SK-N-SH (cell line): ENCODE measurements around the gene NCS1. TPM values are rescaled to one million over a fixed set of nuclear protein-coding genes. Genes with fewer than 3 reads are reported as not detected.

Source experiments
- CTCF ChIA-PET: fragments of 300-600, 350-600 bp; formaldehyde crosslinking; extraction: SDS; loops from one replicate; lab custom pipeline; 2021; lab: Yijun Ruan, JAX
- POLR2A ChIA-PET: fragments of 350-600 bp; sonication (Branson Sonifier 250); formaldehyde crosslinking; extraction: SDS; loops from one replicate; lab custom pipeline; 2020; ENCODE audit warnings: antibody characterized with exemption, inconsistent platforms; lab: Yijun Ruan, JAX
- DNase-seq: peaks from one replicate; pipeline ENCODE4 v3.0.0; 2012
- H2AFZ ChIP-seq: fragments of 200-600 bp; sonication (generic); 2 replicates; pipeline ENCODE4 v1.8.1; 2016; ENCODE audit warnings: antibody characterized with exemption, mild to moderate bottlenecking, low read depth
- H3F3A ChIP-seq: fragments of 200-600 bp; sonication (generic); replicated peaks from 2 replicates; pipeline ENCODE3; 2016; ENCODE audit warnings: antibody characterized with exemption, mild to moderate bottlenecking; ENCODE audit not compliant: insufficient read depth
- H3K27ac ChIP-seq, 2 experiments: fragments of 200-500 bp in 1 of 2; fragments of 200-600 bp in 1 of 2; sonication (Bioruptor generic) in 1 of 2; sonication (generic), shearing (Covaris generic) in 1 of 2; 2 replicates each; pipeline versions ENCODE4 v1.5.1 to v1.6.1; 2014 to 2016; ENCODE audit warnings: low read depth in 2 of 2, inconsistent platforms in 1 of 2, low read length in 1 of 2, mild to moderate bottlenecking in 1 of 2, mixed read lengths in 1 of 2
- H3K27me3 ChIP-seq: fragments of 200-600 bp; sonication (generic), shearing (Covaris generic); 2 replicates; pipeline ENCODE4 v1.6.1; 2016; ENCODE audit warnings: mixed run types; ENCODE audit not compliant: insufficient read depth
- H3K36me3 ChIP-seq, 2 experiments: fragments of 200-500 bp in 1 of 2; fragments of 200-600 bp in 1 of 2; sonication (Bioruptor generic) in 1 of 2; sonication (generic) in 1 of 2; replicated peaks in 1 of 2; 2 replicates each; pipeline versions ENCODE3 to v1.5.1; 2014 to 2016; ENCODE audit warnings: low read length in 1 of 2, mild to moderate bottlenecking in 1 of 2; ENCODE audit not compliant: insufficient read depth in 2 of 2, control insufficient read depth in 1 of 2
- H3K4me1 ChIP-seq, 2 experiments: fragments of 200-500 bp in 1 of 2; fragments of 200-600 bp in 1 of 2; sonication (Bioruptor generic) in 1 of 2; sonication (generic), shearing (Covaris generic) in 1 of 2; 2 replicates each; pipeline versions ENCODE4 v1.5.1 to v1.6.1; 2014 to 2016; ENCODE audit warnings: low read depth in 1 of 2, low read length in 1 of 2, mixed run types in 1 of 2; ENCODE audit not compliant: insufficient read depth in 2 of 2, control insufficient read depth in 1 of 2
- H3K4me2 ChIP-seq: fragments of 200-600 bp; sonication (generic), shearing (Covaris generic); 2 replicates; pipeline ENCODE4 v1.6.1; 2017; ENCODE audit warnings: mixed run types
- H3K4me3 ChIP-seq, 2 experiments: fragments of 200-500 bp in 1 of 2; fragments of 200-600 bp in 1 of 2; sonication (Bioruptor generic) in 1 of 2; sonication (generic), shearing (Covaris generic) in 1 of 2; 2 replicates each; pipeline versions ENCODE4 v1.5.1 to v1.8.1; 2014 to 2016; ENCODE audit warnings: low read depth in 2 of 2, inconsistent platforms in 1 of 2, low read length in 1 of 2, mild to moderate bottlenecking in 1 of 2, mixed read lengths in 1 of 2, moderate library complexity in 1 of 2
- H3K79me2 ChIP-seq: fragments of 200-600 bp; sonication (generic); 2 replicates; pipeline ENCODE4 v1.8.1; 2017; ENCODE audit warnings: mild to moderate bottlenecking; ENCODE audit not compliant: insufficient read depth
- H3K9ac ChIP-seq: fragments of 200-600 bp; sonication (generic); 2 replicates; pipeline ENCODE4 v1.6.1; 2017; ENCODE audit warnings: mixed run types
- H3K9me2 ChIP-seq: fragments of 200-600 bp; sonication (generic); 2 replicates; pipeline ENCODE4 v1.6.1; 2017; ENCODE audit warnings: mixed run types
- H3K9me3 ChIP-seq: fragments of 200-600 bp; sonication (generic); 2 replicates; pipeline ENCODE4 v1.6.1; 2017; ENCODE audit warnings: mixed run types, mild to moderate bottlenecking, moderate library complexity
- H4K20me1 ChIP-seq: fragments of 200-600 bp; sonication (generic); 2 replicates; pipeline ENCODE4 v1.6.1; 2017; ENCODE audit warnings: mild to moderate bottlenecking, mixed run types; ENCODE audit not compliant: insufficient read depth
- CHD2 ChIP-seq: fragments of 150-350 bp; IDR thresholded peaks from 2 replicates; pipeline ENCODE4 v1.6.1; 2018; ENCODE audit warnings: low read length; ENCODE audit not compliant: partially characterized antibody
- CTCF ChIP-seq: fragments of 200-600 bp; sonication (generic); IDR thresholded peaks from 2 replicates; pipeline ENCODE4 v1.6.1; 2017; ENCODE audit warnings: antibody characterized with exemption, mild to moderate bottlenecking, moderate library complexity
- EP300 ChIP-seq, 2 experiments: IDR thresholded peaks; 2 replicates each; pipeline versions ENCODE4 v1.4.0 to v1.6.1; 2012; ENCODE audit warnings: borderline replicate concordance in 1 of 2, low read depth in 1 of 2, low read length in 1 of 2
- EZH2phosphoT487 ChIP-seq: fragments of 200-600 bp; sonication (generic); IDR thresholded peaks from 2 replicates; pipeline ENCODE4 v1.6.1; 2017; ENCODE audit warnings: low read depth, mixed run types, mild to moderate bottlenecking, antibody characterized with exemption, moderate library complexity, borderline replicate concordance
- FOSL2 ChIP-seq: IDR thresholded peaks from 2 replicates; pipeline ENCODE4 v1.4.0; 2012; ENCODE audit warnings: low read depth, mild to moderate bottlenecking, moderate library complexity, borderline replicate concordance
- GABPA ChIP-seq: IDR thresholded peaks from 2 replicates; pipeline ENCODE4 v1.4.0; 2012; ENCODE audit warnings: low read depth, mild to moderate bottlenecking
- GATA2 ChIP-seq: sonication (generic); formaldehyde crosslinking; IDR thresholded peaks from 2 replicates; pipeline ENCODE4 v1.5.0; 2020; ENCODE audit warnings: mild to moderate bottlenecking, missing genetic modification reagents
- MEF2A ChIP-seq: IDR thresholded peaks from 2 replicates; pipeline ENCODE4 v1.4.0; 2012; ENCODE audit warnings: low read depth, borderline replicate concordance
- MXI1 ChIP-seq: IDR thresholded peaks from 2 replicates; pipeline ENCODE4 v1.6.1; 2012; ENCODE audit warnings: mild to moderate bottlenecking, low read depth, low read length, improper control_type of control experiment
- NFIC ChIP-seq: IDR thresholded peaks from 2 replicates; pipeline ENCODE4 v1.4.0; 2012; ENCODE audit warnings: borderline replicate concordance
- PBX3 ChIP-seq: IDR thresholded peaks from 2 replicates; pipeline ENCODE4; 2012
- RAD21 ChIP-seq: IDR thresholded peaks from 2 replicates; pipeline ENCODE4 v1.6.1; 2012; ENCODE audit warnings: mild to moderate bottlenecking, low read length
- RCOR1 ChIP-seq: fragments of 150-350 bp; IDR thresholded peaks from 2 replicates; pipeline ENCODE4 v1.6.1; 2017; ENCODE audit warnings: antibody characterized with exemption, low read length
- RFX5 ChIP-seq: IDR thresholded peaks from 2 replicates; pipeline ENCODE4 v1.6.1; 2012; ENCODE audit warnings: mild to moderate bottlenecking, improper control_type of control experiment, low read length
- SMC3 ChIP-seq: IDR thresholded peaks from 2 replicates; pipeline ENCODE4 v1.6.1; 2012; ENCODE audit warnings: low read depth, low read length, improper control_type of control experiment
- ZBTB33 ChIP-seq: IDR thresholded peaks from 2 replicates; pipeline ENCODE4 v1.4.0; 2012; ENCODE audit warnings: low read depth, borderline replicate concordance
- WGBS: methylation state at CpG from one replicate; pipeline ENCODE4 v1.1.6; 2017; ENCODE audit warnings: low lambda C conversion rate; 5-methylcytosine and 5-hydroxymethylcytosine counted together
- polyA plus RNA-seq, 3 experiments: library from polyadenylated mRNA; depleted of rRNA; stranded (reverse); fragments of >200 nt; gene quantifications; 2 replicates each; pipeline ENCODE4 v1.2.3, GENCODE V29; 2012
- TF ChIP-seq, protein P1 (sequence below): fragments of 150-350 bp; IDR thresholded peaks from 2 replicates; pipeline ENCODE4 v1.6.1; 2017; ENCODE audit warnings: antibody characterized with exemption, low read length, low read depth, borderline replicate concordance

NCS1 gene
- polyA plus RNA-seq, 1 of the 3 experiments (the other 2 are of a cell fraction): 40.6 TPM

DNA sequence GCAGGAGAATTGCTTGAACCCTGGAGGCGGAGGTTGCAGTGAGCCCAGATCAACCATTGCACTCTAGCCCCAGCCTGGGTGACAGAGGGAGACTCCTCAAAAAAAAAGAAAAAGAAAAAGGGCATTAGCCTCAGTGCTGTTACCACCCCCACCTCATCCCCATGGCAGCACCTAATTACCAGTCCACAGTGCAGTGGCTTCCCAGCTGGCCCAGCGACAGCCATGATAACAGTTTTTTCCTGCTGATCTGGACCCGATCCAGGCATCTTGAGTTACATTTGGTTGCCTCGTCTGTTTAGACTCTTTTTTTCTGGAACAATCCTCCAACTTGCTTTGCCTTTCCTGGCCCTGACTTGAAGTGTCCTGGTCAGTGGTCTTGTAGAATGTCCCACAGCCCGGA, 24.4 kb downstream of the NCS1 start:
- TF ChIP-seq RCOR1 (peak; percentile 82), RFX5 (no peak), NFIC (0 out of 2 replicates have a peak, but pooled peaks have one; percentile 36), FOSL2 (no peak), CHD2 (peak; percentile 83), ZBTB33 (no peak), CTCF (no peak), GABPA (no peak), EP300 (IDR thresholded peaks at IDR 0.05; ENCODE audit: borderline replicate concordance in 1 of 2, low read depth in 1 of 2, low read length in 1 of 2) (peak in 1 of 2 experiments; percentile 77; a peak in 1 of 4 replicates), PBX3 (no peak), SMC3 (no peak), MEF2A (no peak), GATA2 (CRISPR knock-in tag) (peak; percentile 75), RAD21 (peak; percentile 22; the same call in 1 of the 2 replicates), MXI1 (0 out of 2 replicates have a peak, but pooled peaks have one; percentile 13), EZH2phosphoT487 (no peak)
- TF ChIP-seq, protein P1, sequence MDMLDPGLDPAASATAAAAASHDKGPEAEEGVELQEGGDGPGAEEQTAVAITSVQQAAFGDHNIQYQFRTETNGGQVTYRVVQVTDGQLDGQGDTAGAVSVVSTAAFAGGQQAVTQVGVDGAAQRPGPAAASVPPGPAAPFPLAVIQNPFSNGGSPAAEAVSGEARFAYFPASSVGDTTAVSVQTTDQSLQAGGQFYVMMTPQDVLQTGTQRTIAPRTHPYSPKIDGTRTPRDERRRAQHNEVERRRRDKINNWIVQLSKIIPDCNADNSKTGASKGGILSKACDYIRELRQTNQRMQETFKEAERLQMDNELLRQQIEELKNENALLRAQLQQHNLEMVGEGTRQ: no peak
- TF ChIP-seq, all 33 proteins: peak for 7
- H3K4me1 ChIP-seq: peaks cover 28 to 91% of the 10 kb centered on the region in 2 experiments
- WGBS: 40% methylated on average over 5 of the region's 5 CpGs
- no peaks in the 10 kb centered on the region for H3K27me3 ChIP-seq
- H3K79me2 ChIP-seq: peaks cover 94% of the 10 kb centered on the region
- CTCF ChIA-PET: interaction anchor here (1.1 to 1.7 kb wide), 2 partner anchors 34 to 39 kb away, joined by 3 read pairs; no protein-coding TSS in a partner anchor
- H3F3A ChIP-seq: peaks cover 4% of the 10 kb centered on the region
- no peaks in the 10 kb centered on the region for H3K36me3 ChIP-seq
- no peak overlapping the region for H3K4me3 ChIP-seq
- H3K9me2 ChIP-seq: no peaks in the 10 kb centered on the region
- no peak overlapping the region for H2AFZ ChIP-seq
- peak; percentile 91 for DNase-seq
- no peak overlapping the region for H3K9ac ChIP-seq
- H3K4me2 ChIP-seq: peak overlapping the region; percentile 4; the same call in 1 of the 2 replicates
- peaks cover 95% of the 10 kb centered on the region for H4K20me1 ChIP-seq
- peak overlapping the region in 1 of 2 experiments; percentile 83; a peak in 2 of 4 replicates for H3K27ac ChIP-seq
- no peaks in the 10 kb centered on the region for H3K9me3 ChIP-seq
- POLR2A ChIA-PET: interaction anchor here (0.7 to 1.1 kb wide), 2 partner anchors 11 to 42 kb away, joined by 5 to 6 read pairs; no protein-coding TSS in a partner anchor
